ENCODE results near the gene BTN3A1.
"Not testable (repeated sequence)": the region's sequence is repeated elsewhere in the genome, so short reads cannot be mapped to it uniquely, and the experiment has no call there.

Gene BTN3A1

DNA sequence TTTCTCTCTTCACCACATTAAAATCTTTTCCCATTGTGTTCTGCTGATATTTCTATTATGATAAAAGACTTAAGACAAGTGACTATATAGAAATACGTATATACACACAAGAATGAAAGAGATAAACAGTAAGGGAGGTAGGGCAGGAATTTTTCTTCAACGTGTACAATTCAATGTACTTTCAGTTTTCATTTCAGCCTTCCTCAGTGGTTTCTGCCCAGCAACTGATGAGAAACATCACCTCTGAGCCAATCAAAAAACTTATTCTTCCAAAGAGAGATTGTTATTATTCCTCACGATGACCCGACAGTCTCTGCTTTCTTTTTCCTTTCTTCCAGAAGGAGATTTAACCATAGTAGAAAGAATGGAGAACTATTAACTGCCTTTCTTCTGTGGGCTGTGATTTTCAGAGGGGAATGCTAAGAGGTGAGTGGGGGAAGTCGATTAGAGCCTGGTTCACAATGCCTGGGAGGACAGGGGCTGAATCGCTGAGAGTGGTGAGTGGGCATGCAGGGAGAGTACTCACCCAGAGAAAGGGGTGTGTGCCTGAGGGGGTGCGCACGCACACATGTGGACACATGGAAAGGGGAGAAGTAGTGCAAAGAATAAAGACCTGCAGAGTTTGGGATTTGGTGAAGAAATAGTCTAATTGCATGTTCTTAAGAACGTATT lies at the start of gene BTN3A1:
TSS of gene BTN3A1 (plus strand) at position 289 of the 672 bp plus-strand sequence. CDS start 3,289 bp downstream, outside the sequence.
- DNase-seq, result peak; percentile 94

DNA sequence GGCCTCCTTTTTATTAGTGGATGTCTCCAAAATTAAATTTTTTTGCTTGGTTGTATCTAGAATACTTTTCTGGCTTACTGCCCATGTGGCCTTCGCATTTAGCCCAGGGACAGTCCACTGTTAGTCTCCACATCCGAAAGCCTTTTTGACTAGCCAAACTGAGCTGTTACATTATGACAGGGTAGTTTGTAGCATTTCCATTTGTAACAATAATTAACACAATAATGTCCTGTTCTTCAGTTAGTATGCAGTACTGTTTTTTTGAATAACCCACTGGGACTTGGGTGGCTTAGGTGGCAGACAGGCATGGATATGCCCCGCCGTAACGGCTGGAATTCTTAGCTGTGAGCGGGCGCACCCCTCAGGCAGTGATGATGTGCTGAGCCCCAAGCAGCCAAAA lies 49.8 kb upstream of the BTN3A1 start:
- no peak for DNase-seq

DNA sequence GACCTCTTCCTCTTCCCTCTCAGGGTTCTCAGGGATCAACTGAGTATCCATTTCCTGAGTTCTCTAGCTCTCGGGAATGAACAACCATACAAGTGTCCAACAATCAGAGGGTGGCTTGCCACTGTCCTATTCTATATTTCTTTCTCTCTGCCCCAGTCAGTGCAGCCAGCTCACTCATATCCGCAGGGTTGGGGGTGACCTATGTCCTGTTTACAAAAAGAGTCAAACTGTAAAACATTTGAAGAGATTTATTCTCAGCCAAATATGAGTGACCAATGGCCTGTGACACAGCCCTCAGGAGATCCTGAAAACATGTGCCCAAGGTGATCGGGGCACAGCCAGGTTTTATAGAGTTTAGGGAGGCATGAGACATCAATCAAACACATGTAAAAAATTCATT lies 47.9 kb upstream of the BTN3A1 start:
- no peak for DNase-seq

DNA sequence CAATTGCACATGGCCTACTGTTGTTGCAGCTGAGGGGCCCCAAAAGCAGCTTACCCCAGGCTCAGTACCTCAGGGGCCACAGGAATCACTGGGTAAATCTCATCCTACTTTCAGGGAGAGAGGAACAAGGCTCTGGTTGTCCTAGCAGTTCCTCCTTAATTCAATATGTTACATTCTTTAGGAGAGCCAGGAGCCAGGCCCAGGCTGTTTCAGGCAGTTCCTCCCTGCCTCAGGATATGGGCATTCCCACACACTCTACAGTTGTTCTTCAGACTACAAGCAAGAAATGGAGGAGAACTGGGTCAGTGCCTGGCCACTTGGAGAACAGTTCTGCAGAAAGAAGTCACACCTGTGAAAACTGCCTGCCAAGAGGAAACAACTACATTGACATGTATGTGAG lies 46.7 kb upstream of the BTN3A1 start:
- no peak for DNase-seq

DNA sequence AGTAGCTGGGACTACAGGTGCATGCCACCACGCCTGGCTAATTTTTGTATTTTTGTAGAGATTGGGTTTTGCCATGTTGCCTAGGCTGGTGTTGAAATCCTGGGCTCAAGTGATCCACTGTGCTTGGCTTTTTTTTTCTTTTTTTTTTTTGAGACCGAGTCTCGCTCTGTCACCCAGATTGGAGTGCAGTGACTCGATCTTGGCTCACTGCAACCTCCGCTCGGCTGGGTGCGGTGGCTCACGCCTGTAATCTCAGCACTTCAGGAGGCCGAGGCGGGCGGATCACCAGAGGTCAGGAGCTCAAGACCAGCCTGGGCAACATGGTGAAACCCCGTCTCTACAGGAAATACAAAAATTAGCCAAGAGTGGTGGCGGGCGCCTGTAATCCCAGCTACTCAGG lies 44.5 kb upstream of the BTN3A1 start:
- not testable (repeated sequence) for DNase-seq

DNA sequence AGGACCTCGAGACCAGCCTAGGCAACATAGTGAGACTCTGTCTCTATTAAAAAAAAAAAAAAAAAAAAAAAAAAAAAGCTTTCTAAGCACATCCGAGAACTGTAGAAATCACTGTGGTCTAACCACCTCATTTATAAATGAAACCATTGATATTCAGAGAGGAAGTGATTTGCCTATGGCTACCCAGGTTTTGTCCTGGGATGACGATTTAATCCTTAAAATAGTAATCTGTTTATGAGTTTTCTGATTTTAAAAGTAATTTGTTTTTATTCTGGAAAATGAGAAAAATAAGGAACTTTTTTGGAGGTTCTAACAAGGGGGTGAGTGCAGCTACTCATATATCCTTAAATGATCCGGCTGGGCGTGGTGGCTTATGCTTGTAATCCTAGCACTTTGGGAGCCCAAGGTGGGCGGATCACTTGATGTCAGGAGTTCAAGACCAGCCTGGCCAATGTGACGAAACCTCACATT lies 43.5 kb upstream of the BTN3A1 start:
- no peak for DNase-seq

DNA sequence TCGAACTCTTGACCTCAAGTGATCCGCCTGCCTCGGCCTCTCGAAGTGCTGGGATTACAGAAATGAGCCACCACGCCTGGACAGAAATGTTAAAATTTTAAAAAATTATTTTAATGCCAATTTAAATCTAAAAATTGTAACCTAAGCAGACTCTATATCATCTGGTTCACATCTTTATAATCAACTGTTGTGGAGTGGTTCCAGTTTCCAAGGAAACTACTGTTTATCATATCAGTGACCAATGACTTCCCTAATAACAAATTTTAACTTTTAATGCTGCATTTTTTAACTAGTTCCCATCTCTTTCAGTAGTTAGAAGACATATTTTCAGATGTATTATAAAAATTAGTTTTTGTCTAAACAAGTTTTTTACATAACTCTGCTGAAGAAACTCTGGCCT lies 42.3 kb upstream of the BTN3A1 start:
- no peak for DNase-seq

DNA sequence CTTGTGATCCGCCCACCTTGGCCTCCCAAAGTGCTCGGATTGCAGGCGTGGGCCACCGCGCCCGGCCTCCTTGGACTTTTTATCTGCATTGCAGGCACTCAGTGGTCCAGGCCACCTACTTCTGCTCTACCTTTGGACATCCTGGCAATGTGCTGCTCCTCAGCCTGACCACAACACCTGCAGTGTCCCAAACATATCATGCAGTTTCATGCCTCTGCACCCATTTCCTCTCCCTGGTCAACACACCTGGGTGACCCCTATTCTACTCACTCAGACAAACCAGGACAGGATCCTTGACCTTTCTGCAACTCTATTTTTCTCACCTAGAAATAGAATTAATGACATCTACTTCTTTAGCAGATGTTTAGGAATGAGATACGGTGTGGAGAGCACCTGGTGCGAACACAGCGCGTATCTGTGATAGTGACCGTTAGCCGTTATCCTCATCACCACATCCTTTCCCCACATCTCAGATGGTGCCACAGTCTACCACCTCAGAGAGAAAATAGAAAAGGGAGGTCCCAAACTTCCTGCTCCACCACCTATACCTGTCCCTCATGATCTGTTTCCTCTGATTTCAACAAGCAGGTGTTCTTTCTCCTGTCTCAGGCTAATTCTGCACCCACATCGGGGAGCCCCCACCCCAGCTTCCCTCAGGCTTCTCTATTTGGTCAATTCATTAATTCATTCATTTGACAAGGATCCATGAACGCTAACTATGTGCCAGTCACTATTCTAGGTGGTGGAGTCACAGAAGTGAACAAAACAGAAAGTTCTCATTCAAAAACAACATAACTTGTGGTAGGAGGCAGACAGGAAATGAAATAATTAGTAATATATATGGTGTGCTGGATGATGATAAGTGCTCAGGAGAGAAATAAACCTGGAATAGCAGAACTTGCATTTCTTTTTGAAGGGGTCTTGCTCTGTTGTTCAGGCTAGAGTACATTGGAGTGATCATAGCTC lies 41.3 kb upstream of the BTN3A1 start:
- DNase-seq, result no peak

DNA sequence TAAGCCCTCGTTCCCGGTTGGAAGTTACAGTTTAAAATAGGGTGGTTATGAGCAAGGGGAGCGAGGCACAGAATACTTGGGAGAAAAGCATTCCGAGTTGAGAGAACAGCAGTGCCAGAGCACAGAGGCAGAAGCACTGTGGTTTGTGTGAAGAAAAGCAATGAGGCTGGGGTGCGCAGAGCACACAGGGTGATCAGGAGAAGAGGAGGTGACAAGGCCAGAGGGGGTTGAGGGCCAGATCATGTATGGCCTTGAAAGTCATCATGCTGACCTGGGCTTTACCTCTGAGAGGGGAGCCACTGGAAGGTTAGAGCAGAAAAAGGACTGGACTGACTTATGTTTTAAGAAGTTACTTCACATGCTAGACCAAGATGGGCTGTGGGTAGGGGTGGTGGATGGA lies 40.5 kb upstream of the BTN3A1 start:
- no peak for DNase-seq

DNA sequence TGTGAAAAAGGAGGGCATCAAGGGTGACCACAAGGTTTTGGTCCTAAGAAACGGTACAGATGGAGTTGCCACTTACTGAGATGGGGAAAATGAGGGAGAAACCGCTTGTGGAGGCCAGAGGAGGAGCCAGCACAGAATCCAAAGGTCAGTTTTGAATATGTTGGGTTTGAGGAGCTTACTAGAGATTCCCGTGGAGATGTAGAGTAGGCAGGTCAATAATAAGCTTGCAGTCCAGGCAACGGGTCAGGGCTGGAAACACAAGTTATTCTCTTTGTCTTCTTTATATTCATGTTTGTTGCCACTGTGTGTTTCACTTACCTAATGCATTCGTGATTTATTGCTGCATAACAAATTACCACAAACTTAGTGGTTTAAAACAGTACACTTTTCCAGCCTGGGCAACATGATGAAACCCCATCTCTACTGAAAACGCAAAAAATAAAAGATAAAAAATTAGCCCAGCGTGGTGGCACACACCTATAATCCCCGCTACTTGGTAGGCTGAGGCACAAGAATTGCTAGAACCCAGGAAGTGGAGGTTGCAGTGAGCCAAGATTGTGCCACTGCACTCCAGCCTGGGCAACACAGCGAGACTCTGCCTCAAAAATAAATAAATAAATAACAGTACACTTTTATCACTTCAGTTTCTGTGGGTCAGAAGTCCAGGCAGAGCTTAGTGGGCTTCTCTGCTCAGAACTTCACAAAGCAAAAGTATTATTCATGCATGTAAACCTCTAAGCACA lies 39.8 kb upstream of the BTN3A1 start:
- DNase-seq, result no peak

DNA sequence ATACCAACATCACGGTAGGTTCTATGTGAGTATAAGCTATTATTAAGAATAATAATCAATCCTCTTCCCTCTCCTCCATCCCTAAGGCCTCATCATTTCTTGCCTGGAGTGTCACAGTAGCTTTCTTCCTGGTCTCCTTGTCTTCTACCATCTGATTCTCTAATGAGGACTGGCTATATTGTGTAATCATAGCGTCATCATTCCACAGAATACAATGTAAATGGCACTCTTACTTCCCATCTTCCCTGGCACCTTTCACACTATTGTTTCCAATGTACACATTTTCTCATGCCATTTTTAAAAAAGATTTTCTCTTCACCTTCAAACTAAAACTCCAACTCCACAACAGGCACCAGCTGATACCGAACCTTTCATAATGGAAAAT lies 39.2 kb upstream of the BTN3A1 start:
- DNase-seq, result no peak

DNA sequence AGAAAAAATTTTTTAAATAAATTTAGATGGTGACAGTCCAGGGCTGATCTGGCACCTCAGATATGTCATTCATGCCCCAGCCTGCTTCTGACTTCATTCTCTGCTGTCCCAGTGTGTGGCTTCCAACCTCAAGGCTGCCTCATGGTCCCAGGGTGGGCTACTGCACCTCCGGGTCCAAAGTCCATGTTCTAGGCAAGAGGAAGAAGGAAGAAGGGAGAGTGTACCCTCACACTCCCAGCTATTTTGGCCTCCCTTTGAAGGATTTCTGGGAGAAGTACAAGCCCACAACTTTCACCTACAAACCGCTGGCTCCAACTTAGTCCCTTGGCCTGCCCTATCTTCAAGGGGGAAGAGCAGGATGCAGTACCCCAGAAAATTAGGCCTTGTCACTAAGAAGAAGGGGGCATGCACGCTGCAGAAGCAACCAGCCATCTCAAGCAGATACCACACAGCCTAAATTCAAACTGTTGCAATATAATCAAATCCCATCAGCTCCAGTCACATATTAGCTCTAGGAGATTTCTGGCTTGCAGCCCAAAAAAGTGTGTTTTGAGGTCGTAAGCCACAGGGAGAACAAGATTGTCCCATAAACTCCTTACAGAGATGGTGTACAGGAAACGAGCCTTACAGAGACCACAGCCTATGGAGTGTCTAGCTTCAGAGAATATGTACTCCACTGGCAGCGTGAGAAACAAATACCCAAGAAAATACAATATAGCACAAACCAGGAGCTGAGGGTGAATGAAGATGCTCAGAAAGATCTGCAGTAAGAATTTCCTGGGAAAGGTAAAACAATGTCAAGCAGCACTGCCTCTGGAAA lies 38.0 kb upstream of the BTN3A1 start:
- no peak for DNase-seq

DNA sequence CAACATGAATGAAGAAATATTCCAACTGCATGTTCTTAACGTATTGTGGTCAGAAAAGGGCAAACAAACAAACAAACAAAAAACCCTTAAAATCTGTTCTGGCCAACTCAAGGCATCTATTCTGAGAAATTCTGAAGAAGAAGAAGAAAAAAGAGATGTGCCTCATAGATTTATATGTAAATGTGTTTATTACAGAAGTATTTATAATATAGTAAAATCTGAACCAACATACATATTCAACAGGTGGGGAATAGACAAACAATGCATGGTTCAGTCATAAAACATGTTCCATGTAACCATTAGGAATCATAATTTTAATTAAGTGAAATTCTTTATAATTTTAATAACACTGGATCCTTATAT lies 36.5 kb upstream of the BTN3A1 start:
- no peak for DNase-seq

DNA sequence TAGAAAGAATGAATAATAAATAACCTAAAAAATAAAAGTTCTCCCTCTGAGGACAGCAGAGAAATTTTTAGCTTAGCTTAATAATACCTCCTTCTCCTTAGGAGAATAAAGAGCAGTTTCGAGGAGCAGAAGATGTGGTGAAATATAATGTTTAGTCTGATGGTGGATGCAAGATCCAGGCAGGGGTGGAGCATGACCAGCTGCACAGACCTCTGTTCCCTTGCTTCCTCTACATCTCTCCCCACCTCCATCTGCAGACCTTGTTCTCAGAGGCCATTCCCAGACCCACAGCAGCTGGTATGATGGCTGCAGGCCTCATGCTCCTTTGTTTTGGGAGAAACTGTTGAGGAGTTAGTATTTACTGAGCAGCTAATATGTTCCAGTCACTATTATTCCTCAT lies 35.6 kb upstream of the BTN3A1 start:
- no peak for DNase-seq

DNA sequence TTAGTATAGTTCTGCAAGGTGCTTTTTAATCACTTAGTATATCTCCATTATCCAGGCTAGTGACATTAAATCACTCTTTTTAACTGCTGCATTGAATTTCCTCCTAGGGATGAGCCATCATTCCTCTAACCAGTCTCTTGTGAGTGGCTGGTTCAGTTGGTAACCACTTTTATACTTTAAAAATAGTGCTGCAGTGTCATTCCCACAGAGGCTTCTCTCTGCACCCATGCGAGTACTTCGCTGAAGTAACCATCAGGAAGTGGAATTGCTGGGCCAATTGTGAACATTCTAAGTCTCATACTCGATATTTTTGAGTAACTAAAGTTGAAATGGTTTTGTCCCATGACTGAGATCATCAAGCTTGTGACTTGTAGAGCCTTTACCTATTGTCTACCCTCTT lies 35.0 kb upstream of the BTN3A1 start:
- DNase-seq, result no peak

DNA sequence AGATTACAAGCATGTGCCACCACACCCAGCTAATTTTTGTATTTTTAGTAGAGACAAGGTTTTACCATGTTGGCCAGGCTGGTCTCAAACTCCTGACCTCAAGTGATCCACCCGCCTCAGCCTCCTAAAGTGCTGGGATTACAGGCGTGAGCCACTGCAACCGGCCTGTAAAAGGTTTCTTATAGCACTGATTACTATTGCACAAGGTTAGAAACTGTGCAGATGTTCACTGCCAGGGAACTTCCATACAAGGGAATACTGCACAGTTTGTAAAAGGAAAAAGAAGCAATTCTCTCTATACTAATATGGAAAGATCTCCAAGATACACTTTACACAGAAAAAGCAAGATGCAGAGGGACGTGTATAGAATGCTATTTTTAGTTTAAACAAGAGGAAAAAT lies 30.3 kb upstream of the BTN3A1 start:
- not testable (repeated sequence) for DNase-seq

DNA sequence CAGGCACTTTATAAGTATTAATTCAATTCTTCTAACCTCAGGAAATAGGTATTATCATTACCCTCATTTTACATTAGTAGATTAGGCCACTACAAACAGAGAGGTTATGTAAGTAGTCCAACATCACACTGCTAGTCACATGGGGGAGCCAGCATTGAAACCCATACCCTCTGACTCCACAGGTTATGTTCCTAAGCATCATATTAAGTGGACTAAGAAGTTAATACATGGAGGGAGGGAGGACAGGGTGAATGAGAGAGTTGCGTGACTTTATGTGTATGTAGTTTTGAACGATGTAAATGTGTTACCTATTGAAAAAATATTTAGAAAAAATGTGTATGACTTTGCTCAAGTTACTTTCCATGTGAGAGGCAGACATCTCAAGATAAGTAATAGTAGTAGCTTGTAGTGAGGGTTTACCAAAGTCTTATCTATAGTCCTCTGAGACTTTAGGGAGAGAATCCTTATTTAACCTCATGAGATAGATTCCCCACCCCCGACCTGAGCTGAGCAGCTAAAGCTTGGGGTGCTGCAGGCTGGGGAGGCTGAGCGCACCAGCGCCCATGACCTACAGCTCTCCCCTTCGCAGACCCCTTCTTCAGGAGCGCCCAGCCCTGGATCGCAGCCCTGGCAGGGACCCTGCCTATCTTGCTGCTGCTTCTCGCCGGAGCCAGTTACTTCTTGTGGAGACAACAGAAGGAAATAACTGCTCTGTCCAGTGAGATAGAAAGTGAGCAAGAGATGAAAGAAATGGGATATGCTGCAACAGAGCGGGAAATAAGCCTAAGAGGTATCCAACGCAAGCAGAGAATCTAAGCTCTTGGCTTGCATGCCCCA lies 29.5 kb upstream of the BTN3A1 start:
- no peak for DNase-seq

DNA sequence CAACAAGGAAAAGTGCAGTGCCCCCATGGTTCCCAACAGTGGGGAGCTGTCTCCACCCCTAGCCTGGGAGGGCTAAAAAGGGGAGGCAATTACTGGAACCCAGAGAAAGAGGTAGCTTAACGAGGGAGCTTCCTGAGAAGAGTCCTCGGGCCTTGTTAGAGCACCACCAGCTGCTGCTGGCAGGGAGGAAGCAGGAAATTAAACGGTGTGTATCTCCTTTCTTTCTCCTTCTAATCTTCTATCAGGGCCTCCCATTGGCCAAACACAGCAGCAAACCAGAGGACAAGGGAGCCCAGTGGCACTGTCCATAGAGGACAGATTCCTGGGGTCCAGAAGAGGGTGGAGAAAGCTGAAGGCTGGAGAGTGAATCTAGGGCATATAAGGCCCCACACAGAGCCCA lies 26.8 kb upstream of the BTN3A1 start:
- peak; percentile 10 for DNase-seq

DNA sequence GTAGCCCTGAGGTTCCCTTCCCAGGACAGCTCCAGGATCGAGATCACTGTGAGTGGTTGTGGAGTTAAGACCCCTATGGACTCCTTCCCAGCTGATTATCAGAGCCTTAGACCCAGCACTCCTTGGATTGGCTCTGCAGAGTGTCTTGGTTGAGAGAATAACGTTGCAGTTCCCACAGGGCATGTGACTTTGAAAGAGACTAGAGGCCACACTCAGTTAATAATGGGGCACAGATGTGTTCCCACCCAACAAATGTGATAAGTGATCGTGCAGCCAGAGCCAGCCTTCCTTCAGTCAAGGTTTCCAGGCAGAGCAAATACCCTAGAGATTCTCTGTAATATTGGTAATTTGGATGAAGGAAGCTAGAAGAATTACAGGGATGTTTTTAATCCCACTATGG lies 24.4 kb upstream of the BTN3A1 start:
- DNase-seq, result peak; percentile 11

DNA sequence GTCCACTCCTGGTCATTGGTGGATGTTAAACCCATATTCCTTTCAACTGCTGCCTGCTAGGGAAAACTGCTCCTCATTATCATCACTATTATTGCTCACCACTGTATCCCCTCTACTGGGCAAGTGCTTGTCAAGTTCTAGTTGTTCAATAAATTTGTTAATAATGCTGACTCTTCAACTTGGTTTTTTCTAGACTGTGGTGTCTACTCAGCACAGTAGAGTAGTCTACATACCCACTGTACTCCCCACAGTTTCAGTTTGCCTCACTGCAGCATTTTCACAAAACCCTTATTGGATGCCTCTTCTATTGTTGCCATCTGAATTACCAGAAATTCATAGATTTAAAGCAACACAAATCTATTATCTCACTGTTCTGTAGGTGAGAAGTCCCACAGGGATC lies 23.9 kb upstream of the BTN3A1 start:
- DNase-seq, result not testable (repeated sequence)

DNA sequence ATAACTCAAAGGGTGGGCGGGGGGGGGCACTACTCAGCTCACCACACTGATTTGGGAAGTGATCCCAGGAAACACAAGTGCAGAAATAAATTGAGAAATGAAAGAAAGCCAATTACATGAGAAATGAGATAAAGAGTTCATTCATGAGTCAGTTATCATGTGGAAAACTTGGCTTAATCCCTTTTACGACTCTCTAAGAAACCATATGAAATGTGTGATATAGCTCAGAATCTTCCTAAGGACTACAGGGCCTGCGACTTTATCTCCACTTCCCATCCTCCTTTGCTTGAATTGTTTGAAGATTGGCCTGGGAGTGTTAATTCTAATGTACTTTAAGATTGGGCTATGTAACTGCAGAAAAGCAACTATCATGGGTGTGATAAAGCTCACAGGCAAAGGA lies 22.8 kb upstream of the BTN3A1 start:
- no peak for DNase-seq

DNA sequence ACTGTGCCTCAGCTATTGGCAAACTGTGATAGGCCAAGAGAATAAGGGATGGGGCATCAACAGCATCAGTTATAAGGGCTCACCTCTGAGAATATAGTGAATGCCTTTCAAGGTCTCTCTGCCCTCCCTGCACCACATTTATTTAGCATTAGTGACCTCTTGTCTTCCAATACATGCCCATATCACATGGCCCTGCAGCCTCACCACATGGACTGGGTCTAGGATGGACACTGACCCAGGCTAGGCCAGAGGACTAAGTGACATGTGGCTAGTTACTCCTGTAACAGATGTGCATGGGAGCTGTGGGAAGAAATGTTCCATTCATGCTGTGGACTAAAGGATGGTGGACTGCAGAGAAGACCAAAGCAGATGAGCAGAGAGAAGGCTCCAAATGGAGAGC lies 22.3 kb upstream of the BTN3A1 start:
- DNase-seq, result no peak

All from eye (tissue), 1 donor.